ENCODE measurements around the gene MATN3. TPM values are rescaled to one million over a fixed set of nuclear protein-coding genes. Genes with fewer than 3 reads are reported as not detected.

Gene MATN3
- total RNA-seq, 1 experiment from 2014 or later = 13.5 TPM

DNA sequence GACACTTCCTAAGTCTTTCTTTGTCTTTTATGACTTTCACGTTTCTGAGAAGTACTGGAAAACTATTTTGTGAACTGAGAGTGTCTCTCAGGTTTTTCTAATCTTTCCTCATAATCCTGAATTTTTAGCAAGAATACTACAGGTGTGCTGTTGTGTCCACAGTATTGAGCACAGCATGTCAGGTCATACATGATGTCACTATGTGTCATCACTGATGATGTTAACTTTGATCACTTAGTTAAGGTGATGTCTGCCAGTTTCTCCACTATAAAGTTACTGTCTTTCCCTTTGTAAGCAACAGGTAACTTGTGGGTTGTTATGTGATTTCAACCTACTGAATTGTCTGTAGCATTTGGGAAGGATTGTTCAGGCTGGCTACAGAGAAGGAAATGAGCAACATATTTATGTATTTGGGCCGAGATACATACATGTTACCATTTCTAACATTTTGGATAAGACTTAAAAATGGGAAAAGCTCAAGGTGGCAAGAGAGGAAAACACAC, 11.1 kb downstream of the MATN3 start:
- Histone ChIP-seq H3K4me1 (ENCODE audit: insufficient read depth, low read length) (no peaks in the 10 kb centered on the region), H4K5ac (ENCODE audit: insufficient read length, low read depth, low read length) (no peak overlapping the region), H4K91ac (ENCODE audit: insufficient read length, low read depth, low read length) (no peak overlapping the region), H3T11ph (ENCODE audit: low read length) (no peak overlapping the region), H2BK5ac (ENCODE audit: insufficient read length, low read length) (no peak overlapping the region), H3K27me3 (ENCODE audit: insufficient read depth, low read length) (no peaks in the 10 kb centered on the region), H3K18ac (ENCODE audit: insufficient read length, low read depth, low read length) (no peak overlapping the region), H3K27ac (ENCODE audit: insufficient read length, low read depth, low read length) (no peak overlapping the region), H4K20me1 (ENCODE audit: control insufficient read depth, insufficient read depth, insufficient read length) (no peaks in the 10 kb centered on the region), H3K23me2 (ENCODE audit: insufficient read length, low read depth, low read length, poor library complexity, severe bottlenecking) (no peaks in the 10 kb centered on the region), H3K9me3 (ENCODE audit: control insufficient read depth, low read depth, low read length) (no peaks in the 10 kb centered on the region), H3K4me2 (ENCODE audit: insufficient read depth, insufficient read length, low read length) (no peak overlapping the region), H3K14ac (ENCODE audit: insufficient read depth, low read length) (no peak overlapping the region), H3K23ac (ENCODE audit: insufficient read length, low read depth, low read length) (no peak overlapping the region), H2BK120ac (ENCODE audit: low read depth, low read length, poor library complexity, severe bottlenecking) (no peak overlapping the region), H3K79me1 (ENCODE audit: insufficient read depth, low read depth, low read length, poor library complexity, severe bottlenecking) (no peaks in the 10 kb centered on the region), H3K9ac (ENCODE audit: extremely low read depth, insufficient read length, low read length) (no peak overlapping the region), H2AK5ac (ENCODE audit: insufficient read length, low read length) (no peak overlapping the region), H3K79me2 (ENCODE audit: insufficient read depth, low read length) (no peaks in the 10 kb centered on the region), H2BK20ac (ENCODE audit: low read depth, low read length, poor library complexity, severe bottlenecking) (no peak overlapping the region), H3K4ac (ENCODE audit: low read depth, low read length) (no peak overlapping the region), H3K56ac (ENCODE audit: insufficient read length, low read depth, low read length) (no peak overlapping the region), H2BK15ac (ENCODE audit: low read depth, low read length) (no peak overlapping the region), H2AFZ (ENCODE audit: low read length) (no peak overlapping the region), H2BK12ac (ENCODE audit: insufficient read length, low read depth, low read length) (no peak overlapping the region), H4K8ac (replicated peaks; ENCODE audit: insufficient read length, low read depth, low read length) (no peak overlapping the region)
- Mint-ChIP-seq H3K36me3 (ENCODE audit: insufficient read depth in 1 of 3, low read depth in 3 of 3) (0 out of 7 replicates have a peak, but pooled peaks cover 0 to 4% (median 0%) of the 10 kb centered on the region in 3 experiments), H3K27ac (no peak overlapping the region), H3K4me1 (no peaks in the 10 kb centered on the region), H3K9me3 (no peaks in the 10 kb centered on the region), H3K4me3 (no peak overlapping the region), H3K27me3 (ENCODE audit: low read depth) (no peaks in the 10 kb centered on the region)
- TF ChIP-seq, protein P1, sequence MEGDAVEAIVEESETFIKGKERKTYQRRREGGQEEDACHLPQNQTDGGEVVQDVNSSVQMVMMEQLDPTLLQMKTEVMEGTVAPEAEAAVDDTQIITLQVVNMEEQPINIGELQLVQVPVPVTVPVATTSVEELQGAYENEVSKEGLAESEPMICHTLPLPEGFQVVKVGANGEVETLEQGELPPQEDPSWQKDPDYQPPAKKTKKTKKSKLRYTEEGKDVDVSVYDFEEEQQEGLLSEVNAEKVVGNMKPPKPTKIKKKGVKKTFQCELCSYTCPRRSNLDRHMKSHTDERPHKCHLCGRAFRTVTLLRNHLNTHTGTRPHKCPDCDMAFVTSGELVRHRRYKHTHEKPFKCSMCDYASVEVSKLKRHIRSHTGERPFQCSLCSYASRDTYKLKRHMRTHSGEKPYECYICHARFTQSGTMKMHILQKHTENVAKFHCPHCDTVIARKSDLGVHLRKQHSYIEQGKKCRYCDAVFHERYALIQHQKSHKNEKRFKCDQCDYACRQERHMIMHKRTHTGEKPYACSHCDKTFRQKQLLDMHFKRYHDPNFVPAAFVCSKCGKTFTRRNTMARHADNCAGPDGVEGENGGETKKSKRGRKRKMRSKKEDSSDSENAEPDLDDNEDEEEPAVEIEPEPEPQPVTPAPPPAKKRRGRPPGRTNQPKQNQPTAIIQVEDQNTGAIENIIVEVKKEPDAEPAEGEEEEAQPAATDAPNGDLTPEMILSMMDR (conservative IDR thresholded peaks at IDR 0.05) = no peak
- DNase-seq = no peak
- WGBS (ENCODE audit: extremely low coverage, insufficient read length, low lambda C conversion rate) = no CpG with 5 or more reads among the region's 2 CpGs

All from H9 (cell line).